ENCODE data around the gene YPEL2. TPM values are rescaled to one million over a fixed set of nuclear protein-coding genes. Genes with fewer than 3 reads are reported as not detected.
"Not testable (repeated sequence)": the region's sequence is repeated elsewhere in the genome, so short reads cannot be mapped to it uniquely, and the experiment has no call there.

The YPEL2 gene
- total and polyA plus RNA-seq, 2 of the 13 experiments (the other 11 are each of a cell fraction or from before 2014, with no cell fraction given): 8.5 to 21.1 TPM

DNA sequence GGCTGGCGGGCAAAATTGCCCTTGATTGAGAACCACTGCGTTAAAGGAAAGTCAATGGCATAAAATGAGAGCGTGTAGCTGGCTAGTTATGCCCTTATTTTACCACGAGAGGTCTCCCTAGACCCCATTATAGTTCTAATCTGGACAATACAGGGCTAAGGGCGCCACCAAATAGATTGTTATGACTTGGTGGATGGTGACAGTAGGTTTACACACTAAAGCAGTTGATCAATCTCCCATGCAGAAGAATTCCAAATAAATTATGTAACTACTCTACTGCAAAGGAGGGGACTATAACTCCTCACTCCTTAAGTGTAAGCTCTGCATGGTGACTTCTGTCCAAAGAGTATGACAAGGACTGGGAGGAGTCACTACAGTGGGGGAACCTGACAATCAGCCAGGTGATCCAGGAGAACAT is 20.4 kb upstream of the YPEL2 start (continued):
- TF ChIP-seq, protein P1, sequence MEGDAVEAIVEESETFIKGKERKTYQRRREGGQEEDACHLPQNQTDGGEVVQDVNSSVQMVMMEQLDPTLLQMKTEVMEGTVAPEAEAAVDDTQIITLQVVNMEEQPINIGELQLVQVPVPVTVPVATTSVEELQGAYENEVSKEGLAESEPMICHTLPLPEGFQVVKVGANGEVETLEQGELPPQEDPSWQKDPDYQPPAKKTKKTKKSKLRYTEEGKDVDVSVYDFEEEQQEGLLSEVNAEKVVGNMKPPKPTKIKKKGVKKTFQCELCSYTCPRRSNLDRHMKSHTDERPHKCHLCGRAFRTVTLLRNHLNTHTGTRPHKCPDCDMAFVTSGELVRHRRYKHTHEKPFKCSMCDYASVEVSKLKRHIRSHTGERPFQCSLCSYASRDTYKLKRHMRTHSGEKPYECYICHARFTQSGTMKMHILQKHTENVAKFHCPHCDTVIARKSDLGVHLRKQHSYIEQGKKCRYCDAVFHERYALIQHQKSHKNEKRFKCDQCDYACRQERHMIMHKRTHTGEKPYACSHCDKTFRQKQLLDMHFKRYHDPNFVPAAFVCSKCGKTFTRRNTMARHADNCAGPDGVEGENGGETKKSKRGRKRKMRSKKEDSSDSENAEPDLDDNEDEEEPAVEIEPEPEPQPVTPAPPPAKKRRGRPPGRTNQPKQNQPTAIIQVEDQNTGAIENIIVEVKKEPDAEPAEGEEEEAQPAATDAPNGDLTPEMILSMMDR (CRISPR knock-in tag; IDR thresholded peaks at IDR 0.05): peak; percentile 95
- no peak for TF ChIP-seq ZNF720 (CRISPR knock-in tag; IDR thresholded peaks at IDR 0.05)
- TF ChIP-seq WIZ (CRISPR knock-in tag; IDR thresholded peaks at IDR 0.05): no peak
- no peak for TF ChIP-seq ZNF546 (CRISPR knock-in tag; conservative IDR thresholded peaks at IDR 0.05)

DNA sequence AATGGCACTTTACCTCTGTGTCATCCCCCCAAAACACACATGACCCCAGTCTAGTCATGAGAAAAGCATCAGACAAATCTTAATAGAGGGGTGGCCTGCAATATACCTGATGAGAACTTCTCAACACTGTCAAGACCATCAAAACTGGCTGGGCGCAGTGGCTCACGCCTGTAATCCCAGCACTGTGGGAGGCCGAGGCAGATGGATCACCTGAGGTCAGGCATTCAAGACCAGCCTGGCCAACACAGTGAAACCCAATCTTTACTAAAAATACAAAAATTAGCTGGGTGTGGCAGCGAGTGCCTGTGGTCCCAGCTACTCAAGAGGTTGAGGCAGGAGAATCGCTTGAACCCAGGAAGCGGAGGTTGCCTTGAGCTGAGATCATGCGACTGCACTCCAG is 19.9 kb upstream of the YPEL2 start:
- CTCF ChIA-PET (ENCODE audit: low intra/inter-chr PET ratio, low total read pairs): interaction anchor here (1.1 to 6.5 kb wide), 4 partner anchors 18 to 248 kb away, joined by 4 to 94 read pairs (median 8); no protein-coding TSS in a partner anchor
- BruUV-seq (replicated peaks); H4K20me1 ChIP-seq (ENCODE audit: insufficient read depth, low read length); H3K36me3 ChIP-seq (replicated peaks in 1 of 2; ENCODE audit: control insufficient read depth in 1 of 2, insufficient read depth in 2 of 2, low read length in 2 of 2); ATAC-seq; H2AFZ ChIP-seq (ENCODE audit: low read length); H3K79me2 ChIP-seq (ENCODE audit: insufficient read depth, low read length); H3K9ac ChIP-seq (ENCODE audit: insufficient read depth, low read depth, low read length); H3K27ac ChIP-seq (ENCODE audit: extremely low read length, insufficient read depth, low read length); FAIRE-seq; H3K4me3 ChIP-seq (replicated peaks in 1 of 3; ENCODE audit: insufficient read depth in 1 of 3, low read depth in 2 of 3, low read length in 3 of 3); H3K4me2 ChIP-seq (ENCODE audit: low read depth, low read length); DNase-seq (ENCODE audit: low spot score); H3K9me3 ChIP-seq (ENCODE audit: low read length); H3K27me3 ChIP-seq (ENCODE audit: control insufficient read depth in 1 of 2, insufficient read depth in 2 of 2, low read length in 2 of 2); TF ChIP-seq CREB1 (CRISPR knock-in tag; IDR thresholded peaks at IDR 0.05): not testable (repeated sequence)
- TF ChIP-seq CREB1 (IDR thresholded peaks at IDR 0.05): 0 out of 2 replicates have a peak, but pooled peaks have one; percentile 71
- POLR2A ChIA-PET: interaction anchor here (1.9 kb wide), 2 partner anchors 129 to 308 kb away, joined by 5 to 10 read pairs; partner anchors contain the start of gene CLTC
- 54% methylated on average over 7 of the region's 7 CpGs for WGBS (ENCODE audit: low lambda C conversion rate)
- peaks cover 31% of the 10 kb centered on the region for H3K4me1 ChIP-seq (ENCODE audit: insufficient read depth, low read length)
- in situ Hi-C loops (cut with HindIII; ENCODE audit: extremely low pct_ligation_motif_present, low pct_unique_long_range_greater_than_20kb) (loop anchor here (5.0 kb wide), 1 partner anchor 251 kb away; no protein-coding TSS in a partner anchor), intact Hi-C loops (cut with micrococcal nuclease; ENCODE audit: unreplicated experiment) (loop anchor here (1.0 to 2.0 kb wide), 4 partner anchors 124 to 247 kb away; no protein-coding TSS in a partner anchor)
